Chondrocyte (in vitro differentiated cells): ENCODE data around the gene C9orf40. TPM values are rescaled to one million over a fixed set of nuclear protein-coding genes. Genes with fewer than 3 reads are reported as not detected.

Experiments used
- DNase-seq: peaks from one replicate; pipeline ENCODE4 v3.0.0; 2021; ENCODE audit warnings: mixed read lengths, low spot score
- H3K27ac Mint-ChIP-seq: one replicate; pipeline ENCODE4 v1.8.0; 2021; ENCODE audit warnings: mild to moderate bottlenecking, moderate library complexity, mixed read lengths; ENCODE audit not compliant: unreplicated experiment
- H3K27me3 Mint-ChIP-seq: 2 replicates; pipeline ENCODE4 v1.8.0; 2021; ENCODE audit warnings: low read depth, mixed read lengths
- H3K36me3 Mint-ChIP-seq: 2 replicates; pipeline ENCODE4 v1.8.0; 2021; ENCODE audit warnings: low read depth, mixed read lengths
- H3K4me1 Mint-ChIP-seq: 2 replicates; pipeline ENCODE4 v1.8.0; 2021; ENCODE audit warnings: low read depth, mild to moderate bottlenecking, mixed read lengths
- H3K4me3 Mint-ChIP-seq: one replicate; pipeline ENCODE4 v1.8.0; 2021; ENCODE audit warnings: mild to moderate bottlenecking, moderate library complexity, mixed read lengths; ENCODE audit not compliant: unreplicated experiment
- H3K9me3 Mint-ChIP-seq: 2 replicates; pipeline ENCODE4 v1.8.0; 2021; ENCODE audit warnings: low read depth, mixed read lengths
- total RNA-seq: library from RNA; stranded (reverse); gene quantifications from 3 replicates; pipeline ENCODE4 v1.2.1, GENCODE V29; 2021
- TF ChIP-seq, protein P1 (sequence below): fragments of 200-600 bp; sonication (generic); IDR thresholded peaks from 2 replicates; pipeline ENCODE4 v1.5.0; 2021; ENCODE audit warnings: antibody characterized with exemption, mild to moderate bottlenecking, moderate library complexity

Gene C9orf40
- total RNA-seq, 1 donor from 2014 or later = 5.2 TPM

DNA sequence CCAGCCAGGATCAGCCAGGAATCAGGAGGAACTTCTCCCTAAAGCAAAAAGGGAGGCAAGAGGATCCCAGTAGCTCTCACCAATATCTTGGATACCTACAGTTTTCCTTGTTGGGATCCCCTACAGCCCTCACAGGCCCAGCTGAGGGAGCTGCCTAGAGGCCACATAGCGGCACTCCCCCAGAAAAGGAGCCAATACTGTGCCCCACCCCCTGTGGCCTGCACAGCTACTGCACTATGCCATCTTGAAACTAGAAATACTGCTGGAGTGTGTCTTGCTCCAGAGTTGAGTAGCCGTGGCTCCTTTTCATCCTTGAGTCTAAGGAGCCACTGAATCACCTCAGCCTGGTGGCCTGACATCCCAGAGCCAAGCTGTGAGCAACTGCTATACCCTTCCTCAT is 42.7 kb downstream of the C9orf40 start:
- Mint-ChIP-seq H3K4me1 (no peaks in the 10 kb centered on the region), H3K27ac (no peak overlapping the region), H3K36me3 (no peaks in the 10 kb centered on the region), H3K27me3 (peaks cover 13% of the 10 kb centered on the region), H3K4me3 (no peak overlapping the region), H3K9me3 (peaks cover 6% of the 10 kb centered on the region)
- TF ChIP-seq, protein P1, sequence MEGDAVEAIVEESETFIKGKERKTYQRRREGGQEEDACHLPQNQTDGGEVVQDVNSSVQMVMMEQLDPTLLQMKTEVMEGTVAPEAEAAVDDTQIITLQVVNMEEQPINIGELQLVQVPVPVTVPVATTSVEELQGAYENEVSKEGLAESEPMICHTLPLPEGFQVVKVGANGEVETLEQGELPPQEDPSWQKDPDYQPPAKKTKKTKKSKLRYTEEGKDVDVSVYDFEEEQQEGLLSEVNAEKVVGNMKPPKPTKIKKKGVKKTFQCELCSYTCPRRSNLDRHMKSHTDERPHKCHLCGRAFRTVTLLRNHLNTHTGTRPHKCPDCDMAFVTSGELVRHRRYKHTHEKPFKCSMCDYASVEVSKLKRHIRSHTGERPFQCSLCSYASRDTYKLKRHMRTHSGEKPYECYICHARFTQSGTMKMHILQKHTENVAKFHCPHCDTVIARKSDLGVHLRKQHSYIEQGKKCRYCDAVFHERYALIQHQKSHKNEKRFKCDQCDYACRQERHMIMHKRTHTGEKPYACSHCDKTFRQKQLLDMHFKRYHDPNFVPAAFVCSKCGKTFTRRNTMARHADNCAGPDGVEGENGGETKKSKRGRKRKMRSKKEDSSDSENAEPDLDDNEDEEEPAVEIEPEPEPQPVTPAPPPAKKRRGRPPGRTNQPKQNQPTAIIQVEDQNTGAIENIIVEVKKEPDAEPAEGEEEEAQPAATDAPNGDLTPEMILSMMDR = no peak
- no peak for DNase-seq

DNA sequence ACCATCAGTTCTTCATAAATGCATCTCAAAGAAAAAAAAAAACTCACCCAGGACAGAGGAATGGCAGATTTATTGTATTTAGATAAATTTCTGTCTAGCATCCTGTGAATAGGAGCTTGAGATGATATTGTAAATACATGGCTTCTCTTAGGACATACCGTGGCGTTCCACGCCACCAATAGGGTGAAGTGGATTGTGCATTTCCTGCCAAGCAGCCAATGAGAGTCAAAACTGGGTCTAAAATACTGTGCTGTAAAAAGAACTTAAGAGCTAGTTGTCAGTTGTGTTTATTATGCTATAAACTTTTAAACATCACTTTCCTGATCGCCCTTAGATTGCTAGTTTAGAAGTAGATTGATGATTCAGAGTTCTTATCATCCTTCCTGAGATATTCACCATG is 44.0 kb downstream of the C9orf40 start:
- Mint-ChIP-seq H3K9me3 (peaks cover 6% of the 10 kb centered on the region), H3K4me3 (no peak overlapping the region), H3K27me3 (peaks cover 6% of the 10 kb centered on the region), H3K36me3 (no peaks in the 10 kb centered on the region), H3K27ac (no peak overlapping the region), H3K4me1 (no peaks in the 10 kb centered on the region)
- TF ChIP-seq, protein P1 = no peak
- DNase-seq = no peak

DNA sequence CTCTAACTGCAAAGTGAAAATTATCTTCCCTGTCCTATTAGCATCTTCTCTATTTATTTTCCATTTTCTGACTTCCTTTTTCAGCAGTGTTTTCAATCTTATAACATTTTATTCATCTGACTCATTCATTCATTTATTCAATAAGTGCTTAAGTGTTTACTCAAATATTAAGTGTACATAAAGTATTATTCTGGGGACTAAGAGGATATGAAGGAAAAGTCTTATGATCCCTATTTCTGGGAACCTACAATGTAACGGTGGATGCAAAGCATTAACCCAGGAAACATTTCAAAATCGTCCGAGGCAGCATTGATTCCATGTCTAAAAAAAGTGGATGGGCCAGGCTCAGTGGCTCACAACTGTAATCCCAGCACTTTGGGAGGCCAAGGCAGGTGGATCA is 45.6 kb downstream of the C9orf40 start:
- no peak overlapping the region for H3K27ac Mint-ChIP-seq
- H3K4me1 Mint-ChIP-seq = no peaks in the 10 kb centered on the region
- H3K9me3 Mint-ChIP-seq = peaks cover 5% of the 10 kb centered on the region
- H3K27me3 Mint-ChIP-seq = peaks cover 7% of the 10 kb centered on the region
- H3K36me3 Mint-ChIP-seq = no peaks in the 10 kb centered on the region
- no peak overlapping the region for H3K4me3 Mint-ChIP-seq
- no peak for DNase-seq
- TF ChIP-seq, protein P1 = no peak

DNA sequence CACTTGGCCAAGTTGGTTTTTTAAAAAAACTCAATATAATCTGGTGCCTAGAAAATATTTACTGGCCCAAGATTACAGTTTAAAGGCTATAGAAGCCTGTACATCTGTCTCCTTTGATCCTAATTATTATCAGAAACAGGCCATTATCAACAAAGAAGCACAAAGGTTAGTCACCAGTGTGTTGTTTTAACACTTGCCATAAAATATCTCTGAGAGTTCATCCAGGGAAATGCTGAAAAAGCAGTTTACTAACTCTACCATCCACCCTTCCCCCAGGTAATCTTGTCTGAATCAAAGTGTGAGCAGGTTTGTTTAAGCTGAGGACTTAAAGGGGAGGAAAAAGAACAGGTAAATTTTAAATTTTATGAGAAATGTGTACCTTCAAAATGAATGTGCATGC is 51.7 kb downstream of the C9orf40 start:
- no peak for DNase-seq
- Mint-ChIP-seq H3K27me3 (peaks cover 13% of the 10 kb centered on the region), H3K9me3 (no peaks in the 10 kb centered on the region), H3K4me1 (no peaks in the 10 kb centered on the region), H3K27ac (no peak overlapping the region), H3K4me3 (no peak overlapping the region), H3K36me3 (no peaks in the 10 kb centered on the region)
- TF ChIP-seq, protein P1 = no peak

Other genes with a start within 250 kb of the C9orf40 start
- gene TRPM6, start 65.0 kb downstream of the C9orf40 start, total RNA-seq = 0.02 TPM in 1 of 3 replicates, not detected in the others
- 12.5 to 13.5 TPM (median 12.6 TPM) in 3 replicates for gene CARNMT1, start 75.4 kb upstream of the C9orf40 start, total RNA-seq
- gene NMRK1, start 135.2 kb upstream of the C9orf40 start, total RNA-seq = 7.2 to 9.0 TPM (median 7.6 TPM) in 3 replicates
- gene OSTF1, start 135.6 kb upstream of the C9orf40 start, total RNA-seq = 29.0 to 30.8 TPM (median 29.8 TPM) in 3 replicates